Kidney (tissue), 14 donors: ENCODE results near the gene TGFBR1. TPM values are rescaled to one million over a fixed set of nuclear protein-coding genes. Genes with fewer than 3 reads are reported as not detected.

ENCODE experiments used
- DNase-seq, 5 donors: peaks; one replicate each; pipeline ENCODE4 v3.0.0-alpha.2; 2013 to 2020
- FAIRE-seq: peaks from 2 replicates; lab custom pipeline; 2012; peaks lifted over from hg19 to GRCh38; lab: Jason Lieb, UNC
- H3K27ac ChIP-seq, 2 donors: one replicate each; pipeline ENCODE4 v1.7.0; 2013; ENCODE audit warnings: low read depth in 2 of 2, low read length in 2 of 2, inconsistent platforms in 1 of 2
- H3K27me3 ChIP-seq: one replicate; pipeline ENCODE4 v1.7.1; 2013; ENCODE audit warnings: low read length, inconsistent platforms; ENCODE audit not compliant: control insufficient read depth, insufficient read depth
- H3K36me3 ChIP-seq, 3 donors: one replicate each; pipeline versions ENCODE4 v1.7.0 to v1.7.1; 2013; ENCODE audit warnings: low read length in 3 of 3, control low read depth in 1 of 3, inconsistent platforms in 1 of 3; ENCODE audit not compliant: insufficient read depth in 3 of 3, control insufficient read depth in 2 of 3
- H3K4me1 ChIP-seq, 3 donors: one replicate each; pipeline versions ENCODE4 v1.7.0 to v1.7.1; 2013; ENCODE audit warnings: low read length in 3 of 3, inconsistent platforms in 1 of 3, low read depth in 1 of 3; ENCODE audit not compliant: control insufficient read depth in 2 of 3, insufficient read depth in 2 of 3
- H3K4me3 ChIP-seq, 3 donors: one replicate each; pipeline versions ENCODE4 v1.7.0 to v1.8.1; 2013; ENCODE audit warnings: low read length in 3 of 3, control low read depth in 1 of 3, inconsistent platforms in 1 of 3
- H3K9ac ChIP-seq, 3 donors: one replicate each; pipeline versions ENCODE4 v1.7.0 to v1.7.1; 2013; ENCODE audit warnings: low read length in 3 of 3, control low read depth in 1 of 3, inconsistent platforms in 1 of 3
- H3K9me3 ChIP-seq, 3 donors: one replicate each; pipeline versions ENCODE4 v1.7.0 to v1.7.1; 2013; ENCODE audit warnings: low read length in 3 of 3, control low read depth in 1 of 3, inconsistent platforms in 1 of 3; ENCODE audit not compliant: control insufficient read depth in 2 of 3, insufficient read depth in 1 of 3
- CTCF ChIP-seq: IDR thresholded peaks from 3 replicates; pipeline ENCODE4 v1.5.1; 2012; ENCODE audit warnings: mild to moderate bottlenecking, moderate library complexity, borderline replicate concordance; ENCODE audit not compliant: insufficient read depth; ENCODE audit errors: extremely low read depth
- intact Hi-C: fragments of 100-400 bp; cut with DNase I; formaldehyde crosslinking; loops from one replicate; pipeline ENCODE4 v1.11.1; 2022
- polyA plus RNA-seq: library from polyadenylated mRNA; stranded (reverse); fragments of 350-450 nt; fragmentation: Illumina TruSeq; extraction: RNeasy Lipid Tissue Mini Kit (QIAGEN cat#74804); gene quantifications from one replicate; pipeline ENCODE4 v1.2.3, GENCODE V29; 2014; ENCODE audit warnings: low read depth, low replicate concordance; ENCODE audit not compliant: insufficient read depth
- total RNA-seq: library from RNA; stranded (reverse); fragmentation: NEBNext Ultra II Directional; extraction: Animal tissue kit (Norgen Biotek cat#: 25700); gene quantifications from one replicate; pipeline ENCODE4 v1.2.1, GENCODE V29; 2021
- donor health status: control.
- donor health status: control.
- donor health status: control.
- donor health status: control.
- donor health status: control.
- donor health status: DM: yes; HTN: yes; CAD: no.
- donor health status: Normal renal cell carcinoma (clear cell type).

TGFBR1 gene
- total and polyA plus RNA-seq, 2 donors from 2014 or later, result 7.9 to 50.8 TPM

- DNase-seq (no peak), FAIRE-seq (no peak)
- H3K4me3 ChIP-seq, result no peak overlapping the region
- no peak overlapping the region for H3K27ac ChIP-seq
- intact Hi-C loops, result no loop called here
- no peaks in the 10 kb centered on the region for H3K36me3 ChIP-seq
- H3K4me1 ChIP-seq, result no peaks in the 10 kb centered on the region
- no peak for TF ChIP-seq CTCF
- no peak overlapping the region for H3K9ac ChIP-seq
- H3K9me3 ChIP-seq, result no peaks in the 10 kb centered on the region
- no peaks in the 10 kb centered on the region for H3K27me3 ChIP-seq
Observed at GRCh38 chr9:99178912-99179872, 74.3 kb downstream of the TGFBR1 start.

GRCh38 chr9:99180199-99180598 lies 75.3 kb downstream of the TGFBR1 start:
- Histone ChIP-seq H3K9ac (no peak overlapping the region), H3K36me3 (no peaks in the 10 kb centered on the region), H3K27ac (no peak overlapping the region), H3K4me1 (peaks cover 0 to 5% (median 0%) of the 10 kb centered on the region in 3 donors), H3K27me3 (no peaks in the 10 kb centered on the region), H3K9me3 (no peaks in the 10 kb centered on the region), H3K4me3 (no peak overlapping the region)
- FAIRE-seq (no peak), DNase-seq (no peak)
- intact Hi-C loops, result no loop called here
- no peak for TF ChIP-seq CTCF

GRCh38 chr9:99180662-99181061 lies 75.7 kb downstream of the TGFBR1 start:
- no peak for DNase-seq
- no peak overlapping the region for H3K27ac ChIP-seq
- H3K36me3 ChIP-seq, result no peaks in the 10 kb centered on the region
- TF ChIP-seq CTCF, result no peak
- no peak overlapping the region for H3K9ac ChIP-seq
- FAIRE-seq, result no peak
- no peaks in the 10 kb centered on the region for H3K27me3 ChIP-seq
- H3K4me1 ChIP-seq, result peaks cover 0 to 6% (median 0%) of the 10 kb centered on the region in 3 donors
- no peak overlapping the region for H3K4me3 ChIP-seq
- intact Hi-C loops, result no loop called here
- H3K9me3 ChIP-seq, result no peaks in the 10 kb centered on the region
